GM19238 (cell line): Measurements from ENCODE around the gene MCL1.
"Not testable (repeated sequence)": the region's sequence is repeated elsewhere in the genome, so short reads cannot be mapped to it uniquely, and the experiment has no call there.

ENCODE experiments used
- DNase-seq: peaks from one replicate; pipeline ENCODE4 v3.0.0; 2011; ENCODE audit warnings: low spot score; ENCODE audit not compliant: insufficient read length

The MCL1 gene

DNA sequence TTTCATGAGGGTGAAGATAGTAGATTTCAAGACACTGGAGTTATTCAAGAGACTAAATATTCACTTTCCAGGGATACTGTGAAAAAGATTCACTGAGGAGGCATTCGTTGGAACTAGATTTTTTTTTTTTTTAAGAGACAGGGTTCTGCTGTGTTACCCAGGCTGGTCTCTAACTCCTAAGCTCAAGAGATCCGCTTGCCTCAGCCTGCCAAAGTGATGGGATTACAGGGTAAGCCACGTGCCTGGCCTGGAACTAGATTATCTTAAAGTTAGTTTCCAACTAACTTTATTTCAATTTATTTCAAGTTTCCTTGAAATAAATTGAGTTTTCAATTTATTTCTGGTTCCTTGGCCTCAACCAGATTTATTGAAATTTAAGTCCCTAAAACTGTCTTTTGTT is 24.3 kb upstream of the MCL1 start:
- no peak for DNase-seq

DNA sequence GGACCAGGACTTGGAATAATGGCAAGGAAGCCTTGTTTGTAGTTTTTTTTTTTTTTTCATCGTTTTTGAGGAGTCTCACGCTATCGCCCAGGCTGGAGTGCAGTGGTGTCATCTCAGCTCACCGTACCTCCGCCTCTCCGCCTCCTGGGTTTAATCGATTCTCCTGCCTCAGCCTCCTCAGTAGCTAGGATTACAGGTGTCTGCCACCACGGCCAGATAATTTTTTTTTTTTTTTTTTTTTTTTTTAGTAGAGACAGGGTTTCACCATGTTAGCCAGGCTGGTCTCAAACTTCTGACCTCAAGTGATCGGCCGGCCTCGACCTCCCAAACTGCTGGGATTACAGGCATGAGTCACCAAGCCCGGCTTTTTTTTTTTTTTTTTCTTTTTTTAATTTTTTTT is 23.0 kb upstream of the MCL1 start:
- DNase-seq, result not testable (repeated sequence)

DNA sequence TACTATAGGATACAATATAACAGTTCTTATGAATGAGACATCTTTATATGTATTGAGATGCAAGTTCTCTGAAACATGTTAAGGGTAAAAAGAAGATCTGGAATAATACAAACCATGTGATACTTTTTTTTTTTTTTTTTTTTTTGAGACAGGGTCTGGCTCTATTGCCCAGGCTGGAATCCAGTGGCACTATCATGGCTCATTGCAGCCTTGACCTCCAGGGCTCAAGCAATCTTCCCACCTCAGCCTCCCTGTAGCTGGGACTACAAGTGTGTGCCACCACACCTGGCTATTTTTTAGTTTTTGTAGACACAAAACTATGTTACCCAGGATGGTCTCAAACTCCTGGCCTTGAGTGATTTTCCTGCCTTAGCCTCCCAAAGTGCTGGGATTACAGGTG is 22.1 kb upstream of the MCL1 start:
- DNase-seq, result no peak

DNA sequence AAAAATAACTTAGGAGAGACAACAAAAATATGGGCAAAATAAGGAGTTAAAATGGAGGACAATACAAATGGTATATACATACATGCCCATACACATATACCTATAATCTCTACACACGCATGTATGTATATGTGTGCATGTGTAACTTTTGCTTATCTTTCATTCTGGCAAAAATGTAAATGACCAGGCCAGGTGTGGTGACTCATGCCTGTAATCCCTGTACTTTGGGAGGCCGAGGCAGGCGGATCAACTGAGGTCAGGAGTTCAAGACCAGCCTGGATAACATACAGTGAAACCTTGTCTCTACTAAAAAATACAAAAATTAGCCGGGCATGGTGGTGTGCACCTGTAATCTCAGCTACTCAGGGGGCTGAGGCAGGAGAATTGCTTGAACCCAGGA is 18.9 kb upstream of the MCL1 start:
- DNase-seq, result not testable (repeated sequence)

DNA sequence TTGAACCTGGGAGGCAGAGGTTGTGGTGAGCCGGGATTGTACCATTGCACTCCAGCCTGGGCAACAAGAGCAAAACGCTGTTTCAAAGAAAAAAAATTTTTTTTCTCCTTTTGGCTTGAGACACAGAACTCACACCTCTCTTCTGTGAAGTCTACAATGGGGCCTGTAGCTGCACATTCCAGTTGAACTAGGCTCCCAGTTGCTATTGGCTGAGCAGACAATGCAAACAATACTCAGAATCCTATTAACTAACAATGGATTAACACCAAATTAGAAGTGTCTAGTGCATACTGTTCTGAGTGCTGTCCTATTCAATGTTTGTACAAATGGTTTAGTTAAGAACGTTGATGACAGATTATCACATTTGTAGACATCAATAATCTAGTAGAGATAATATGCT is 17.6 kb upstream of the MCL1 start:
- DNase-seq, result no peak

DNA sequence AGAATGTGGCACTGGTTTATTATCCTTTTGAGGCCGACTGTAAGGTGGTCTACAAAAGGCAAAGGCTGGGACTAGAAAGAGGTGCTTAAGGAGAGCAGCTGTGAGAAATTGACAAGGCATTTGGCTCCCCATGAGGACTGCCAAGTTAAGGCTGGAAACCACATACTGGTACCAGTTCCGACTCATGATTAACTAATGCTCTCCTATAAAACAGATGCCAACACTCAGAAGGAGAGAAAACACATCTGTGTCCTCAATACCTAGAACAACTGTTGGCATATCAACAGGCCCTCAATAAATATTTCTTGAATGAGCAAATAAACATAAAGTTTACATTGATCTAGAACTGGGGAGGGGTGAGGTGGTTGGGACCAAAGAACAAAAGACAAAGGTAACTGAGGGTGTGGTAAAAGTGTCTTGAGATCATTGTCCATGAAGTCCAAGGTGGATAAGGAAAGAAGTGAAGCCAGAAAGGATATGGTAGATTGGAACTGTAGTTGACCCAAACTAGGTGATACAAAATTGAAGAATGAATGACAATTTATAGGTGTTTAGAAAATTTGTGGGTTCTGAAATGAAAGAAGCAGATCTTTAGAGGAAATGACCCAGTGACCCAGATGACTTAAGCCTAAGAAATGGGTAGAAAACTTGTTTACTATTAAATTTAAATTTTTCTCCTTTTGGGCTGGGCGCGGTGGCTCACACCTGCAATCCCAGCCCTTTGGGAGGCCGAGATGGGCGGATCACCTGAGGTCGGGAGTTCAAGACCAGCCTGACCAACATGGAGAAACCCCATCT is 16.9 kb upstream of the MCL1 start:
- no peak for DNase-seq

DNA sequence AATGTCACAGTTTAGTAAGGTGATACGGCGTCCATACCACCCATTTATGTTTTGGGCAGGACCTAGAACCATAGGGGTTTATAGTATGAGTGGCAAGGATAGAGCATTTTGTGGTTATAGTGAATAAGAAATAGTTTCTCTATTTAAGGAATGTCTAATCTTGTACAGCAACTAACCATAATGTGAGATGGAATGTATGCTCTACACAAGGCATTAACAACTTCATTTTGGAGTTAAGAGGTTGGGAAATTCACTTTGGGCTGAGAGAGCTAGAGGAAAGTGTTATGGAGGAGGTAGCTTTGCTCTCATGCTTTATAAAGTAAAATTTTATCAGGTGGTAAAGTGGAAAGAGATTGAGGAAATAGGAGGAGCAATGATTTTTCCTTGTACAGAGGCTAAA is 3.0 kb upstream of the MCL1 start:
- no peak for DNase-seq

DNA sequence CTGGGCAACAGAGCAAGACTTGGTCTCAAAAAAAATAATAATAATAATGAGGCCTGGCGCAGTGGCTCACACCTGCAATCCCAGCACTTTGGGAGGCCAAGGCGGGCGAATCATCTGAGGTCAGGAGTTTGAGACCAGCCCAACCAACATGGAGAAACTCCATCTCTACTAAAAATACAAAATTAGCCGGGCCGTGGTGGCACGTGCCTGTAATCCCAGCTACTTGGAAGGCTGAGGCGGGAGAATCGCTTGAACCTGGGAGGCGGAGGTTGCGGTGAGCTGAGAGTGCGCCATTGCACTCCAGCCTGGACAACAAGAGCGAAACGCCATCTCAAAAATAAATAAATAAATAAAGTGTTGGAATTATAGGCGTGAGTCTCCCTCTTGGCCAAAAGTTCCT is 2.6 kb upstream of the MCL1 start:
- DNase-seq, result not testable (repeated sequence)

DNA sequence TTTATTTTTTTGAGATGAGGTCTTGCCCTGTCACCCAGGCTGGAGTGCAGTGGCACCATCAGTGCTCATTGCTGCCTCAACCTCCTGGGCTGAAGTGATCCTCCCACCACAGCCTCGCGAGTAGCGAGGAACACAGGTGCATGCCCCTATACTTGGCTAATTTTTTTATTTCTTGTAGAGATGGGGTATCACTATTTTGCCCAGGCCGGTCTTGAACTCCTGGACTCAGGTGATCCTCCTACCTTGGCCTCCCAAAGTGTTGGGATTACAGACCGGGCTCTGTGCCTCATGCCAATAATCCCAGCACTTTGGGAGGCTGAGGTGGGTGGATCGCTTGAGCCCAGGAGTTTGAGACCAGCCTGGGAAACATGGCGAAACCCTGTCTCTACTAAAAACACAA is 2.0 kb upstream of the MCL1 start:
- DNase-seq, result not testable (repeated sequence)

DNA sequence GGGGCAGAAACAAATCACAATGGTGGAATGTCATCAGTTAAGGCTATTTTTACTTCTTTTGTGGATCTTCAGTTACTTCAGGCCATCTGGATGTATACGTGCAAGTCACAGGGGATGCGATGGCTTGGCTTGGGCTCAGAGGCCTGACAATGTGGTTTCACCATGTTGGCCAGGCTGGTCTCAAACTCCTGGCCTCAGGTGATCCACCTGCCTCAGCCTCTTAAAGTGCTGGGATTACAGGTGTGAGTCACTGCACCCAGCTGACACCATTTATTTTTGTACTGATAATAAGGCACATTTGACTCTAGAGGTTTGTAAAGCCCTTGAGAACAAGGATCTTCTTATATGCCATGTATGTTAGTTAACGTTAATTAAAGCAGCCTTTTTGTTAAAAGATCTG is 1.6 kb upstream of the MCL1 start:
- DNase-seq, result not testable (repeated sequence)

DNA sequence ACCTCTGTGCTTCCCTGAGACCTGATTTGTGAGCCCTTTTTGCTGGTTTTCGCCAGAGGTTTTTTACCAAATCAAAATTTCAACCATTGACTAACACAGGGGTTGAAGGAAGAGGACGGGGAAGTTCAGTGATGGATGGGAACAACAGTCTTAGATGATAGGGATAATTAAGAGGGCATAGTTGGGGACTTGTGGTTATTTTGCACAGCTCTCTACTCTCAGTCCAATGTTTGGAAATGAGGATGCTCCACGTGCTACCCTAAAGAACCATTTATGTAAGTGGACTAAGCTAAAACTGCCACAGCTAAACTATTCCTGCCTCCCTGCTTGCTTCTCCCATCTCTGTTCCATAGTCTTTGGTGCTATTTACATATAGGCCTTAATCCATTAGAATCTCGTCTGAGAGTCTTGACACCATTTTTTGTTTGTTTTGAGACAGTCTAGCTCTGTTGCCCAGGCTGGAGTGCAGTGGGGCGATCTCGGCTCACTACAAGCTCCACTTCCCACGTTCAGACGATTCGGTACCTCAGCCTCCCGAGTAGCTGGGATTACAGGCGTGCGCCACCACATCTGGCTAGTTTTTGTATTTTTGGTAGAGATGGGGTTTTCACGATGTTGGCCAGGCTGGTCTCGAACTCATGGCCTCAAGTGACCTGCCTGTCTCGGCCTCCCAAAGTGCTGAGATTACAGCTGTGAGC is 684 bp upstream of the MCL1 start:
- no peak for DNase-seq

DNA sequence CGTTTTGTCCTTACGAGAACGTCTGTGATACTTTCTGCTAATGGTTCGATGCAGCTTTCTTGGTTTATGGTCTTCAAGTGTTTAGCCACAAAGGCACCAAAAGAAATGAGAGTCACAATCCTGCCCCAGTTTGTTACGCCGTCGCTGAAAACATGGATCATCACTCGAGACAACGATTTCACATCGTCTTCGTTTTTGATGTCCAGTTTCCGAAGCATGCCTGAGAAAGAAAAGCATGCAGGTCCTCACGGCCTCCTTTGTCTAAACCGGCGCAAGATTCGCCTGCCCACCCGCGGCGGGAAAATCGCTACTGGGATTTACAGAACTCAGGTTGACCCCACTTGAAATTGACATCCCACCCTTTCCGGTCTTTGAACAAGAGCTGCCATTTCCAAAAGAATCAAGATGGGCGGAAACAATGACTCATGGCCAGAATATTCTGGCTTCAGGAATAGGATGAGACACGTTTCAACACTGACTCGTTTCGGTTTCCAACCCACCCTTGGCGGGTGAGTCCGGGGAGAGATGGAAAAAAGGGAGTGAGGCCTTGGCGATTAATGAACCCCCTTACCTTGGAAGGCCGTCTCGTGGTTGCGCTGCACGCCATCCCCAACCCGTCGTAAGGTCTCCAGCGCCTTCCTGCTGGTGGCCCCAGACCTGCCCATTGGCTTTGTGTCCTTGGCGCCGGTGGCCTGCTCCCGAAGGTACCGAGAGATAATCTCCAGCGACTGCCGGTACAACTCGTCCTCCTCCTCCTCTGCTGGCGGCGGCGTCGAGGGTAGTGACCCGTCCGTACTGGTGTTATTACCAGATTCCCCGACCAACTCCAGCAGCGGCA is 919 bp downstream of the MCL1 start:
- DNase-seq, result no peak

DNA sequence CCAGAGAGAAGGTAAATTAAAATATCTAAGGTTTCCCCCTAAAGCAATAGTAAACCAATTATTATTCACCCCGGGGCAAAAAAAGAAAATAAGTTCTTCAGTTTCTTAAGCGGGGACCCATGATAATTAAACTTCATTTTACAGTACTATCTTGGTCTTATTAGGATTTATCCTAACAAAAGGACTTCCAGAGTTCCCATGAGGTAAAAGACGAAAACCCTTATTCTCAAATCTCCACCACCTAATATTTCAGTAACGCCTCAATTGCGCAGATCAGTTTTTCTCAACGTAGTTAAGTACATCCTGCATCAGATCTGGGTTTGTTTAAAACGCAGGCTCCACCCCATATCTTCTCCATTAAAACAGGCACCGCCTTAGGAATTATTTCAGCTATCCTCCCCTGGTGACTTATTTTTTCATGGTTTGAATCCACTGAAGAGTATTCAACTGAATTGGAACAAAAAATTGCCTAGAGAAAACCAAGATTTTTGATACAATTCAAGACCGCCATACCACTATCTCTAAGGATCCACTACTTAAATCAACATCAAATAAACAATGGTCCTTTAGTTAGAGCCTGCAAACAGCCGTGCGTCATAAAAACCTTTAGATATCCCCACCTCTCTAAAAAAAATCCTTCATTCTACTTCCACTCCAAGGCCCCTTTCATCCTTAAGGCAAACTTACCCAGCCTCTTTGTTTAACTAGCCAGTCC is 1.7 kb downstream of the MCL1 start:
- DNase-seq, result no peak

DNA sequence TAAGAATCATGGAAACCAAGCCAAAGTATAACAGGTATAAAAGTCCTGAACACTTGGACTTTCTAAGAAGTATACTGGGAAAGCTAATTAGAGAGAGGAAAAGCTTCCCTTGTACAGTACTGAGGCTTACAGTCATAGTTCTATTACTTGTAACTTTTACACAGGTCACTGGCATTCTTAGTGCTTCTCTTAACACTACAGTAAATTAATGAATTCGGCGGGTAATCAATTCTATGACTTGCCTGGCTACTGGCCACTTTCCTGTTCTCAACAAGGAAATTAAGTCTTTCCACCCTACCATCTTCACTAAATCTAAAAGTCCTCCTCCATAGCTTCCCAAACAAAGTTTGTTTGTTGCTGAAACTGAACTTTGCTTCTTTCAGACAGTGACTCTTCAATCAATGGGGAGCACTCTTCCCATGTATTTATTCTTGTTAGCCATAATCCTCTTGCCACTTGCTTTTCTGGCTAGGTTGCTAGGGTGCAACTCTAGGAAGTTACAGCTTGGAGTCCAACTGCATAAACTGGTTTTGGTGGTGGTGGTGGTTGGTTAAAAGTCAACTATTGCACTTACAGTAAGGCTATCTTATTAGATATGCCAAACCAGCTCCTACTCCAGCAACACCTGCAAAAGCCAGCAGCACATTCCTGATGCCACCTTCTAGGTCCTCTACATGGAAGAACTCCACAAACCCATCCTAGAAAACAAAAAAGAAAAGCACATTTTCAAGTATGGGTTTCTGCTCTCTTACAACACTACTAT is 2.4 kb downstream of the MCL1 start:
- DNase-seq, result no peak

DNA sequence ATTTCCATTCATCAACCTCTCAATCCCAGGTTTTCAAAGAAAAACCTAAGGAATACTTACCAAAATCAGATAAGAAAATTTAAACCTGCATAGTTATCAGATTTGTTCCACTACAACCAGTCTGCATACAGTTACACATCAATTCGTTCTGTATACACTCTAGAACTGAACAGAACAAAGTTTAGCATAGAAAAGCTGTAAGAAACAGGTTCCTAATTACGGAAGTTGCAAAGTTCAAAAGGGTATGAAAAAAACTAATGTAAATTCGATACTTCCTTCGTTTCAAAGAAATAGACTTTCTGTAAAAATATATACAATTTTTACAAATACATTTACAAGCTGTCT is 3.1 kb downstream of the MCL1 start:
- DNase-seq, result no peak

DNA sequence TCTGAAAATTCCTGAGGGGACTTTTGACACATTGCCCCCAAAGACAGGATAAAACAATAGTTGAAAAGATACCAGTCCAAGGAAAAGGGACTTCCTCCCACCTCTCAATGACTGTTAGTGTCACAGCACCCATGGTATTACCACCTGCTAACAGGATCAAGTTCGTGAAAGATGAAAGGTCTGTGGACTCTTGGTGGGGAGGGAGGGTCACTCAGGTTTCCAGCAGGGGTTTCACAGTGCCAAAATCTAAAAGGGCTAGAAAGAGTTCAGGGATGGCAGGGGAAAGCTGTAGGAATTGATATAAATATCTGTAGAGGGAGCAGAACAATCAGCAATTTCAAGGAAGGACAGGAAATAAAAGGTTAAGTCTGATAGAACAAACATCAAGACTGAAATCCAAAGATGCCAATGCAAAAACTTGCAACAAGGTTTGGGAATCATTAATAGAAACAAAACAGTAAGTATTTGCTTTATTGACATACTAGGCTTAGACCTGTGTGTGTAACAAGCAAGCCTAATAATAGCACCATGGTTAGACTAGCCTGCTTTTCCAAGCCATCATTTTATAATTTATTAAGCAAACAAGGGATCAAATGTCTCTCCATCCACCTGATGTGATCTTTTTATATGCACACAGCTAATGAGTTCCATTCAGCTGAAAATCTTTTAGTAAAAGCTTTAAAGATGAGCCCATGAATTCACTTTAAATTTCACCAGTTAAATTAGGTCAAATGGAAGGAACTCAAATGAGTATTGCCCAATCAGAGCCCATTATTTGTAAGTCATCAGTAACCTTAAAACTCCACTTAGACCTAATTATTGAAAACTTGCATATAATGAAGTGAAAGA is 3.7 kb downstream of the MCL1 start:
- no peak for DNase-seq

DNA sequence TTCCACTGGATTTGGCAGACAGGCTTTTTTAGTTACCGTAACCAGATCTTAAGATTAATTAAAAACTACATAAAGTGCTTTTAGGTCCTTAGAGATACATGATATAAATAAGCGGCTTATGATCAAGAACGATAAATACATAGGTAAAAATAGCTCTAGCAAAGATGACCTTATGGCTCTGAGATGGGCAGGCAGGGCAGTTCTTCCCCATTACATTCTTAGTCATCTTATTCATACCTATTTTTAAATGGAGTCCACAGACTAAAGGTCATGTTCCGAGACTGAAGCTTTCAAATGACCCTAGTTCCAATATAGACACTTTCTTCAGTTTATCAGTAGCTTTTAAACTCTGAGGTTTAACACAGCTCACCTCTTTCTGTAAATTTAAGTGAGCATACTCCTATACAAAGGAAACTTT is 4.3 kb downstream of the MCL1 start:
- DNase-seq, result no peak

DNA sequence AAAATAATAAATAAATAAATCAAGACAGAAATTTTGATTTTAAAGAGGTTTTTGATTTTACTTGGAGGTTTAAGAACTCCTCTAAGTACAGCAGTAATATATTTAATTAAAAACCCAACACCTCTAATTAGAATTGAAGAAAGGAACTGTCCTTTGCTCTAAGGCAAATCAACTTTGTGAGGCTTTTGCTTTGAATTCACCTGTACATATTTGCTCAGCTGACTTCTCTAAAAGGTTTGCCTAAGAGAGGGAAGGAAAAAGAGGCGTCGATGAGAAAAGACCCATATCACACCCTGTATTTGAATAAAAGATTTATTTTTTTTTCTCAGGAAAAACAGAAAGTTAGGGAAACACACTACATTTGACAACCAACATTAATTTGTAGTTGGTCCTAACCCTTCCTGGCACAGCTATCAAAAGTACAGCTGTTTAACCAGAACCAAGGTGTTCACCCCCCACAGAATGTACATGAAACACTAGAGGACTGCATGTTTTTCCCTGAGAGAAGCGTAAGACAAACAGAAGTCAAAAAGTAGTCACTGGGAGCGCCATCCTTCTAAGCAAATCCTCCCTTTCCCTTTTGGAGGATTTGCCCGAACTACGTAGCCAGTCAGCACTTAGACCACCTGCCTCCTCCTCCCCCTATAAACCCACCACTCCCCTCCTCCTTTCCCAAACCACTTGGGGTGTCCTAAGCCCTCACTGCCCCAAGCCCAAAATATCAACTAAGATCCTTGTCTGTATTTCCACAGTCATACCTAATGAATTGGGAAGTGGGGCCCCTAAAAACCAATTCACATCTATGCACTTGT is 4.9 kb downstream of the MCL1 start:
- no peak for DNase-seq

DNA sequence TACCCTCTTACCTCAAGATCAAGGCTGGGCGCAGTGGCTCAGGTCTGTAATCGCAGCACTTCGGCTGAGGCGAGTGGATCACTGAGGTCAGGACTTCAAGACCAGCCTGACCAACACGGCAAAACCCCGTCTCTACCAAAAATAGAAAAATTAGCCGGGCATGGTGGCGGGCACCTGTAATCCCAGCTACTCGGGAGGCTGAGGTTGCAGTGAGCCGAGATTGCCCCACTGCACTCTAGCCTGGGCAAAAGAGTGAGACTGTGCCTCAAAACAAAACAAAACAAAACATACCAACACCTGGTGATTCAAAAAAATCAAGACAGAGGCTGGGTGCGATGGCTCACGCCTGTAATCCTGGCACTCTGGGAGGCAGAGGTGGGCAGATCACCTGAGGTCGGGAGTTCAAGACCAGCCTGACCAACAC is 5.8 kb downstream of the MCL1 start:
- not testable (repeated sequence) for DNase-seq
